ENCODE data around the gene FGFR3.

Gene FGFR3

GRCh38 chr4:1751155-1751918, 41.8 kb upstream of the FGFR3 start:
- Histone ChIP-seq H3K36me3 (ENCODE audit: insufficient read depth, low read length) (no peaks in the 10 kb centered on the region), H3K4me1 (ENCODE audit: insufficient read depth, low read length) (peaks cover 15% of the 10 kb centered on the region), H2AFZ (ENCODE audit: low read depth, low read length) (no peak overlapping the region), H3K4me3 (ENCODE audit: low read length) (no peak overlapping the region), H3K27me3 (ENCODE audit: insufficient read depth, low read length) (peaks cover 2% of the 10 kb centered on the region), H3K9me3 (ENCODE audit: low read length) (no peaks in the 10 kb centered on the region)

- H3K27me3 ChIP-seq (ENCODE audit: insufficient read depth, low read length) = peaks cover 2% of the 10 kb centered on the region
- no peaks in the 10 kb centered on the region for H3K36me3 ChIP-seq (ENCODE audit: insufficient read depth, low read length)
- no peak overlapping the region for H3K4me3 ChIP-seq (ENCODE audit: low read length)
- H2AFZ ChIP-seq (ENCODE audit: low read depth, low read length) = no peak overlapping the region
- peaks cover 15% of the 10 kb centered on the region for H3K4me1 ChIP-seq (ENCODE audit: insufficient read depth, low read length)
- H3K9me3 ChIP-seq (ENCODE audit: low read length) = no peaks in the 10 kb centered on the region
Observed at GRCh38 chr4:1751919-1752283, 41.2 kb upstream of the FGFR3 start.

- Histone ChIP-seq H3K9me3 (ENCODE audit: low read length) (no peaks in the 10 kb centered on the region), H3K4me3 (ENCODE audit: low read length) (no peak overlapping the region), H3K36me3 (ENCODE audit: insufficient read depth, low read length) (no peaks in the 10 kb centered on the region), H3K4me1 (ENCODE audit: insufficient read depth, low read length) (peaks cover 20% of the 10 kb centered on the region), H3K27me3 (ENCODE audit: insufficient read depth, low read length) (peaks cover 2% of the 10 kb centered on the region), H2AFZ (ENCODE audit: low read depth, low read length) (no peak overlapping the region)
Observed at GRCh38 chr4:1752284-1753041, 40.6 kb upstream of the FGFR3 start.

GRCh38 chr4:1753294-1753696, 39.8 kb upstream of the FGFR3 start:
- no peak overlapping the region for H3K4me3 ChIP-seq (ENCODE audit: low read length)
- H3K36me3 ChIP-seq (ENCODE audit: insufficient read depth, low read length) = no peaks in the 10 kb centered on the region
- H2AFZ ChIP-seq (ENCODE audit: low read depth, low read length) = no peak overlapping the region
- H3K9me3 ChIP-seq (ENCODE audit: low read length) = no peaks in the 10 kb centered on the region
- peaks cover 21% of the 10 kb centered on the region for H3K4me1 ChIP-seq (ENCODE audit: insufficient read depth, low read length)
- peaks cover 2% of the 10 kb centered on the region for H3K27me3 ChIP-seq (ENCODE audit: insufficient read depth, low read length)

- peaks cover 24% of the 10 kb centered on the region for H3K4me1 ChIP-seq (ENCODE audit: insufficient read depth, low read length)
- peaks cover 2% of the 10 kb centered on the region for H3K27me3 ChIP-seq (ENCODE audit: insufficient read depth, low read length)
- no peak overlapping the region for H3K4me3 ChIP-seq (ENCODE audit: low read length)
- H2AFZ ChIP-seq (ENCODE audit: low read depth, low read length) = no peak overlapping the region
- no peaks in the 10 kb centered on the region for H3K9me3 ChIP-seq (ENCODE audit: low read length)
- H3K36me3 ChIP-seq (ENCODE audit: insufficient read depth, low read length) = no peaks in the 10 kb centered on the region
Observed at GRCh38 chr4:1753697-1754311, 39.3 kb upstream of the FGFR3 start.

GRCh38 chr4:1754336-1754735, 38.8 kb upstream of the FGFR3 start:
- Histone ChIP-seq H3K4me3 (ENCODE audit: low read length) (no peak overlapping the region), H3K27me3 (ENCODE audit: insufficient read depth, low read length) (peaks cover 2% of the 10 kb centered on the region), H3K36me3 (ENCODE audit: insufficient read depth, low read length) (no peaks in the 10 kb centered on the region), H3K9me3 (ENCODE audit: low read length) (no peaks in the 10 kb centered on the region), H2AFZ (ENCODE audit: low read depth, low read length) (no peak overlapping the region), H3K4me1 (ENCODE audit: insufficient read depth, low read length) (peaks cover 24% of the 10 kb centered on the region)

GRCh38 chr4:1755297-1755696, 37.8 kb upstream of the FGFR3 start:
- H3K9me3 ChIP-seq (ENCODE audit: low read length) = no peaks in the 10 kb centered on the region
- H3K4me1 ChIP-seq (ENCODE audit: insufficient read depth, low read length) = peaks cover 28% of the 10 kb centered on the region
- H3K36me3 ChIP-seq (ENCODE audit: insufficient read depth, low read length) = no peaks in the 10 kb centered on the region
- H3K4me3 ChIP-seq (ENCODE audit: low read length) = no peak overlapping the region
- no peak overlapping the region for H2AFZ ChIP-seq (ENCODE audit: low read depth, low read length)
- peaks cover 2% of the 10 kb centered on the region for H3K27me3 ChIP-seq (ENCODE audit: insufficient read depth, low read length)

- Histone ChIP-seq H3K4me1 (ENCODE audit: insufficient read depth, low read length) (peaks cover 35% of the 10 kb centered on the region), H3K9me3 (ENCODE audit: low read length) (no peaks in the 10 kb centered on the region), H3K4me3 (ENCODE audit: low read length) (no peak overlapping the region), H3K36me3 (ENCODE audit: insufficient read depth, low read length) (no peaks in the 10 kb centered on the region), H2AFZ (ENCODE audit: low read depth, low read length) (no peak overlapping the region), H3K27me3 (ENCODE audit: insufficient read depth, low read length) (peaks cover 2% of the 10 kb centered on the region)
Observed at GRCh38 chr4:1756079-1756478, 37.0 kb upstream of the FGFR3 start.

- H3K9me3 ChIP-seq (ENCODE audit: low read length) = no peaks in the 10 kb centered on the region
- H3K27me3 ChIP-seq (ENCODE audit: insufficient read depth, low read length) = peaks cover 2% of the 10 kb centered on the region
- no peak overlapping the region for H2AFZ ChIP-seq (ENCODE audit: low read depth, low read length)
- H3K36me3 ChIP-seq (ENCODE audit: insufficient read depth, low read length) = no peaks in the 10 kb centered on the region
- H3K4me1 ChIP-seq (ENCODE audit: insufficient read depth, low read length) = peaks cover 36% of the 10 kb centered on the region
- H3K4me3 ChIP-seq (ENCODE audit: low read length) = no peak overlapping the region
Observed at GRCh38 chr4:1756893-1757779, 36.0 kb upstream of the FGFR3 start.

- no peaks in the 10 kb centered on the region for H3K36me3 ChIP-seq (ENCODE audit: insufficient read depth, low read length)
- H3K4me3 ChIP-seq (ENCODE audit: low read length) = no peak overlapping the region
- H2AFZ ChIP-seq (ENCODE audit: low read depth, low read length) = no peak overlapping the region
- H3K27me3 ChIP-seq (ENCODE audit: insufficient read depth, low read length) = peaks cover 2% of the 10 kb centered on the region
- H3K4me1 ChIP-seq (ENCODE audit: insufficient read depth, low read length) = peaks cover 41% of the 10 kb centered on the region
- H3K9me3 ChIP-seq (ENCODE audit: low read length) = no peaks in the 10 kb centered on the region
Observed at GRCh38 chr4:1757836-1758235, 35.3 kb upstream of the FGFR3 start.

- no peaks in the 10 kb centered on the region for H3K36me3 ChIP-seq (ENCODE audit: insufficient read depth, low read length)
- H3K9me3 ChIP-seq (ENCODE audit: low read length) = no peaks in the 10 kb centered on the region
- H3K27me3 ChIP-seq (ENCODE audit: insufficient read depth, low read length) = peaks cover 2% of the 10 kb centered on the region
- H3K4me1 ChIP-seq (ENCODE audit: insufficient read depth, low read length) = peaks cover 41% of the 10 kb centered on the region
- no peak overlapping the region for H3K4me3 ChIP-seq (ENCODE audit: low read length)
- H2AFZ ChIP-seq (ENCODE audit: low read depth, low read length) = no peak overlapping the region
Observed at GRCh38 chr4:1758306-1759121, 34.6 kb upstream of the FGFR3 start.

- Histone ChIP-seq H3K4me3 (ENCODE audit: low read length) (no peak overlapping the region), H3K27me3 (ENCODE audit: insufficient read depth, low read length) (peaks cover 2% of the 10 kb centered on the region), H3K4me1 (ENCODE audit: insufficient read depth, low read length) (peaks cover 46% of the 10 kb centered on the region), H3K36me3 (ENCODE audit: insufficient read depth, low read length) (no peaks in the 10 kb centered on the region), H3K9me3 (ENCODE audit: low read length) (no peaks in the 10 kb centered on the region), H2AFZ (ENCODE audit: low read depth, low read length) (no peak overlapping the region)
Observed at GRCh38 chr4:1759170-1759817, 33.8 kb upstream of the FGFR3 start.
